GM21423 (cell line): Measurements from ENCODE around the gene TSKS.

Source experiments
- ATAC-seq: cut with Tn5 transposase; IDR thresholded peaks from one replicate; pipeline ENCODE4 v1.9.1; 2021; ENCODE audit warnings: mild to moderate bottlenecking, moderate library complexity; ENCODE audit not compliant: unreplicated experiment

Gene TSKS

DNA sequence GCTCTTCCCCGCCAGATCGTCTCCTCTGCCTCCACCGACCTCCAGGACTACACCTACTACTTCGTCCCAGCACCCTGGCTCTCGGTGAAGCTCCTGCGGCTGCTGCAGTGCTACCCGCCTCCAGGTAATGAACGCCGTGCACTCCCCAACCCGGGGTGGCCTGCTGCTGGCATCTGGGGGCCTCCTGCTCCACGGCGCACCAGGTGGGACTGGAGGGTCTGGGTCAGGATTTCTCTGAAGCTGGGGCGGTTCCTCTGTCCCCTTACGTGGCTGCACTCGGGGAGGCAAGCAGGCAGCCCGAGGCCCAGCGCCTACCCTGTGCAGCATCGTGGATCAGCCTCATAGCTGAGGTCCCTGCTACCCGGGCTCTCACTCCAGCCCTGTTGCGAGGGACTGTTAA, 32.5 kb upstream of the TSKS start:
- no peak for ATAC-seq

DNA sequence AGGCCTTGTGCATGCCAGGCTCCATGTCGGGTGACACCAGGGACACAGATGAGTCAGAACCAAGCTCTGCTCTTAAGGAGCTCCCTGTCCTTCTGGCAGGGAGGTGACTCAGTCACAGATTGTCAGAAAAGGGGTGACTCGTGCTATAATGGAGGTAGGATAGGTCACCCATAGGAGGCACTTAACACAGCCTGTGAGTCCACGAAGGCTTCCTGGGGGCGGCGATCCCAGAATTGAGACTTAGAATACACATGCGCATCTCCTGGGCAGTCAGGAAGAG, 30.4 kb upstream of the TSKS start:
- no peak for ATAC-seq

DNA sequence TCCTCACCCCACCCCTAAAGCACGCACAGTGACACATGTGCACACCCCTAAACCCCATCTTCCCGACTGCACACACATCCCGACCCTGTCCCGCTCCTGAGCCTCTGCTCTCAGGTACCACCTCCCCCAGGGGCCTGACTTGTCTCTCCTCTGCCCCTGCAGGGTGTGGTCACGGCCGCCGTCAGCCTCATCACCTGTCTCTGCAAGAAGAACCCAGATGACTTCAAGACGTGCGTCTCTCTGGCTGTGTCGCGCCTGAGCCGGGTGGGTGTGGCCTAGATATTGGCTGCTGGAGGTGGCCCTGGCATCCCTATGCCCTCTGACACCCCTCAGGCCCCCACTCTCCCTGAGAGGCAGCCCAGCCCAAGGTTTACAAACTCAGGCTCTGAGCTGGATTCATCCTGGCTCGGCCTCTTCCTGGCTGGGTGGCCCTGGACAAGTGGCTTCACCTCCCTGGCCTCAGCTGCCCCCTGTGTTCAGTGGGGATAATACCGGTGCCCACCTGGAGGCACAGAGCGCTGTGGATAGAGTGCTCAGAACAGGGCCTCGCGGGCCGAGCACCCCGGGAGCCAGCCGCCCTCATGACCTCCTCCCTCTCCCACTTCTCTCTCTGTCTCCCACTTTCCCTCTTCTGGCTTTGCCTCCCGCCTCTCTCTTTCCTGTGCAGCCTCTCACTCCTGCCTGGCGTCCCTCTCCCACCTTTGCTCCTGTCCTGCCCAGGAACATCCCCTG, 29.9 kb upstream of the TSKS start:
- no peak for ATAC-seq

DNA sequence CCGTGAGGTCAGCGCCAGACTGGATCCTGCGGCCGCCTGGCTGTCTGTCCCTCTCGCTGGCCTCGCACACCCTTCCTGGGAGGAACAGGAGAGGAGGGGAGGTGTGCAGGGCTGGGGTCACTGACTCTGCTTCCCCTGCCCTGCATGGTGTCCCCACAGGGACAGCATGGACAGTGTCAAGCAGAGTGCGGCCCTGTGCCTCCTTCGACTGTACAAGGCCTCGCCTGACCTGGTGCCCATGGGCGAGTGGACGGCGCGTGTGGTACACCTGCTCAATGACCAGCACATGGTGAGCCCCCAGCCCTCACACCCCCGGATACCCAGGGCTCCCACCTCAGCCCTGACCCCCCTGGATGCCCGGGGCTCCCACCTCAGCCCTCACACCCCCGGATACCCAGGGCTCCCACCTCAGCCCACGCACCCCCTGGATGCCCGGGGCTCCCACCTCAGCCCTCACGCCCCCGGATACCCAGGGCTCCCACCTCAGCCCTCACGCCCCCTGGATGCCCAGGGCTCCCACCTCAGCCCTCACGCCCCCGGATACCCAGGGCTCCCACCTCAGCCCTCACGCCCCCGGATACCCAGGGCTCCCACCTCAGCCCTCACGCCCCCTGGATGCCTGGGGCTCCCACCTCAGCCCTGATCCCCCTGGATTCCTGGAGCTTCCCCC, 28.8 kb upstream of the TSKS start:
- ATAC-seq, result no peak

DNA sequence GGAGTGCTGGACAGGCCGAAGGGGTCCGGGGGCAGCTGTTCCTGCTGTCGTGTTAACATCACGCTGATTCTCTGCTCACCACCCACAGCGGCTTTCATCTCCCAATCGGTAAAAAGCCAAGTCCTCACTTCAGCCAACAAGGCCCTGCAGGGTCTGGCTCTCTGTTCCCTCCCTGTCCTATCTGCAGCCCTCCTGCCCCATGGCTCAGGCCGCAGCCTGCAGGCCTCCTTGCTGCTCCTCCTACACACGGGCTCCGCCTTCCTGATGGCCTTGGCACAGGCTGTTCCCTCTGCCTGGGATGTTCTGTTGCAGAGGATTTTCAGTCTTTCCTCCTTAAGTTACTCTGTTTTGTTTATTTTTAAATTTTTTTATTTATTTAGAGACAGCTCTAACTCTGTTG, 27.8 kb upstream of the TSKS start:
- no peak for ATAC-seq

DNA sequence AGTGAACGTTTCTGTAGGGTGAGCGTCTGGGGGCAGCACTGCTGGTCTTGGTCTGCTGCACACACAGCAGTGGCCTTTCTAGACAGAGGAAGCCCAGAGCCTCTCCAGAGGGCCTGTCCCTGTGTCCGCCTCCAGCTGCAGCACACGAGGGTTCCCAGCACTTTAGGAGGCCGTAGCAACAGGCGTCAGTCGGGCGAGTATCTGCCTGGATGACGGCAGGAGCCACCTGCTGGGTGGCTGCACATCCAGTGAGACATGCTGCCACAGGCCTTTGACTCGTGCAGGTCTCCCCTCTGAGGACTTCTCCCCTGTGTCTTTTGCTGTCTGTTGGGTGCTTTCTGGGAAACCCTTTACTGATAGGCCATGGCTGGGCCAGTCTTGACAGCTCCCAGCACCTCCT, 25.8 kb upstream of the TSKS start:
- ATAC-seq, result no peak

DNA sequence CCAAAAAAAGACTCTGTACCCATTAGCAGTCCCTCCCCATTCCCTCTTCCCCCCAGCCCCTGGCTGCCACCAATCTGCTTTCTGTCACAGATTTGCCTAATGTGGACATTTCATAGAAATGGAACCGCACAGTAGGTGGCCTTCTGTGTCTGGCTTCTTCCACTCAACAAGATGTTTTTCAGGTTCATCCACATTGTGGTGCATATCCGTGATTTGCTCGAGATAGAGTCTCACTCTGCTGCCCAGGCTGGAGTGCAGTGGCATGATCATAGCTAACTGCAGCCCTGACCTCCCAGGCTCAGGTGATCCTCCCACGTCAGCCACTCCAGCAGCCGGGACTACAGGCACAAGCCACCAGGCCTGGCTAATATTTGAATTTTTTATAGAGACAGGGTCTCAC, 24.6 kb upstream of the TSKS start:
- no peak for ATAC-seq

DNA sequence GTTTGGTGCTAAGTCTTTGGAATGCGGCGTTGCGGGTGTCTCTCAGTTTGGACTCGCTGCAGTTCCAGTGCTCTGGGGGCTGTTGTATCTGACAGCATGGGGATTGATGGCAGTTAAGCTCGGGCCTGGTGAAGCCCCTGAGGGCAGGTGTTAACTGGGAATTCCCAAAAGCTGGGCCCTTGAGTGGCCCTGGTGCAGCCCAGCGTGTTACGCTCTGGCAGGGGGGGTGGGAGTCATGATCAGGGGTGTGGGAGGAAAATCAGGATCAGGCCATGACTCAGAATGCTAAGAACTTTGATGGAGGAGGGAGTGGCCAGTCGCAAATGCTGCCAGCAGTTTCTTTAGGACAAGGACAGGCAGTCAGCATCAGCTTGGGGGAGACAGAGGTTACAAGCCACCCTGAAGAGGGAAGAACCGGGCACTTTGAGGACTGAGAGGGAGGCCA, 23.3 kb upstream of the TSKS start:
- no peak for ATAC-seq

DNA sequence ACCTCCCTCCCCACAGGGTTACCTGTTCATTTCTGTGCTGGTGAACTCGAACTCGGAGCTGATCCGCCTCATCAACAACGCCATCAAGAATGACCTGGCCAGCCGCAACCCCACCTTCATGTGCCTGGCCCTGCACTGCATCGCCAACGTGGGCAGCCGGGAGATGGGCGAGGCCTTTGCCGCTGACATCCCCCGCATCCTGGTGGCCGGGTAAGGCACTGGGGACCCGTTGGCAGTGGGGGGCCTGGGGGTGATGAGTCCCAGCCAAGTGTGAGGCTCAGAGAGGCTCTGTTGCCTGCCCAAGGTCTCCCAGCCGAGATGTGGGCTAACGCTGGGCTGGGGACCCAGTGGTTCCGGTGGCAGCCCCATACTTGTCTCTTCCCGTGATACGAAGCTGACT, 19.4 kb upstream of the TSKS start:
- no peak for ATAC-seq

DNA sequence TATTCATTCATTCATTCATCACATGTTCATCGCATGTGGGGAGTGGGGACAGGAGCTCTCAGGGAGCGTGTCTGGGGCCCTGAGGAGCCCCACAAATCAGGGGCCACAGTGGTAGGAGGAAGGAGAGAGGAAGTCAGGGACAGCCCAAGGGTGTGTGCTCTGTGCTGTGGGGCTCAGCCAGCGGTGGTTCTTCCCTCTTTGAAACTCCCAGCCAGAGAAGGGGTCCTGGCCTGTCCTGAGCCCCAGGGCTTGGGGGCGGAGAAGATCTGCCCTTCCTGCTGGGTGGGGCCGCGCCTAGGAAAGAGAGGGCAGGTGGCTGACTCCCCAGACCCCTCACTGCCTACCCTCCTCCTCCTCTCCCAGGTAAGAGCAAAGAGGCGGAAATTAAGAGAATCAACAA, 18.3 kb upstream of the TSKS start:
- no peak for ATAC-seq

DNA sequence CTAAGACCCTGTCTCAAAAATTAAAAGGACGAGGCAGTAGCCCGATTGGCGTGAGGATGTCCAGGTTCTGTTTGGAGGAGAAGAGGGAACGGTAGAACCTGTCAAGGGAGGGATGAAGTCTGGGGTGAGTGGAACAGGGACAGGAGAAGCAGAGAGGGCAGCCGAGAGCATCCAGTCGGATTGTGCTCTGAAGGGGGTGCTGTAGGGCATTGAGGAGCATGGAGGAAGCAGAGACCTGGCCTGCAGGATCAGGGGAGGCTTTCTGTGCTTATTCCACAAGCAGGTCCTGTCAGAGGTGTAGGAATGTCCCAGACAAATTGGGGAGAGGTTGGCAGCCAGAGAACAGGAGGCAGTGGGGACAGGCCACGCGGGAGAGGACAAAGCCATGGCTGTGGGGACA, 17.8 kb upstream of the TSKS start:
- no peak for ATAC-seq

DNA sequence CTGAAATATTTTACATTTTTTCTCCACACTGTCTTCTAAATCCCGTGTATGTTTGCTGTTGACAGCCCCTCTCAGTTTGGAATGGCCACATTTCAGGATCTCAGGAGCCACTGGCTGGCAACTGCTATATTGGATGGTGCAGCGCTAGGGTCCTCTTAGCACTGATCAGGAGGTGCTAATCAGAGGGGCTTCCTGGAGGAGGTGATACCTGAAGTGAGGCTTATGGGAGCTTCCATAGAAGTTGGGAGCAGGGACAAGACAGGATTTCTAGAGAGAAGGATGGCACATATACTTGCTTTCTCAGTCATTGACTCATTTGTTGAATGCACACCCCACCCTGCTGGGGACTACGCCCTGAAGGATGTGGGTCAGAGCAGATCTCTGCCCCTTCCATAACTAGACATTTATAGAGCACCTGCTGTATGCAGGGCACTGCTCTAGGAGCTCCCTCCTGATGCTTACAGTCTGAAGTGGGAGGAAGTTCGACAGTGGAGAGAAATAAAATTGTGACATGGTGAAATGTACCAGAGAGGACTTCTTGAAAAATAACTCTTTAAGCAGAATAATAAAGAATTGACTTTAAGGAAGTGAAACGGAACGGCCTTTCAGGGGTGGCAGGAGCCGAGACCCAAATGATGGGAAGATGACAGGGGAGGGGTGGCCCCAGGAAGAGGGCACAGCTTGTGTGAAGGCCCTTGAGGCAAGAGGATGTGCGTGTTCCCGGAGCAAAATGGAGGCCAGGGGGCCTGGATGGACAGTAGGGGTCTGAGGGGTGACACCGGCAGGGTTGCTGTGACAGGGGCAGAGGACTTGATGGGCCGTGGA, 16.8 kb upstream of the TSKS start:
- ATAC-seq, result no peak

DNA sequence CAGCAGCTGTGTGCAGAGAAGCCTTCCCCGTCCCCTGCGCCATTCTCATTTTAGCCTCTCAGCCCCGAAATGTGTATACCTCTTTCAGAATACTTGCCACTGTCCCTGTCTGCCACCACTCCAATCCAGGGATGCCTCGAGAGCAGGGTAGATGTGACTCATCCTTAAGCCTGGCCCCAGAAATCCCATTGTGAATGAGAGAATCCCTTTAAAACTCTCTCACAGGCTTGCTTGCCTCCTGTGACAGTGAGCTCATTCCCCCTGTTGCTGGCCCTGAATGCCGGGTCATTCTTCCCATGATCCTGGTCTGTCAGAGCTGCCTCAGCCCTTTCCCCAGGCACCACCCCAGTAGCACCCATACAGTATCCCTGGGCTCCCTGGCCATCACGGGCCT, 13.3 kb upstream of the TSKS start:
- no peak for ATAC-seq

DNA sequence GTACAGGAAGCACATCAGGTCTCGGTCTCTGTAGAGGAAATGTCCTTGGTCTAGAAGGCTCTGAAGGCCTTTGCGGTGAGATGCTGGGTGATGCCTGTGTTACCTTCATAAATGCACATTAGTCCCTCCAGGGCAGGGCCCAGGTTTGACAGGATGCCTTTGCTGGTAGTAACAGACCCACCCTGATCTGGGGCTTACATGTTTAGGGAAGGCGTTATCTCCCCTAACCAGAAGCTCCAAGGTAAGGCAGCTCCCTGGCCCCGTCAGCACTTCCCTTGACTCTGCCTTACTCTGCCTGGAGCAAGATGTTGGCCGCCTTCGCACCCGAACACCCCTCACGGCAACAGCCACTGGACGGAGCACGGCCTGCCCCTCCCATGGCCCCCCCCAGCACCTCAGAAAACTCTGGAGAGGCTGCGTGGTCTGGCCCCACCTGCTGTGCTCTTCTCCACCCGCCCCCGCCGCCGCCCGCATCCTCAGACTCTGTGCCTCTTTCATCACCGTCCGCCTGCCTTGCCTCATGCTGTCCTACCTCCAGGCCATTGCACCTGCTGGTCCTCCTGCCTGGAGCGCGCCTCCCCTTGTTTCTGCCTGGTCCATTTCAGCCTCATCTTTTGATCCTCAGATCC, 12.8 kb upstream of the TSKS start:
- ATAC-seq, result no peak

DNA sequence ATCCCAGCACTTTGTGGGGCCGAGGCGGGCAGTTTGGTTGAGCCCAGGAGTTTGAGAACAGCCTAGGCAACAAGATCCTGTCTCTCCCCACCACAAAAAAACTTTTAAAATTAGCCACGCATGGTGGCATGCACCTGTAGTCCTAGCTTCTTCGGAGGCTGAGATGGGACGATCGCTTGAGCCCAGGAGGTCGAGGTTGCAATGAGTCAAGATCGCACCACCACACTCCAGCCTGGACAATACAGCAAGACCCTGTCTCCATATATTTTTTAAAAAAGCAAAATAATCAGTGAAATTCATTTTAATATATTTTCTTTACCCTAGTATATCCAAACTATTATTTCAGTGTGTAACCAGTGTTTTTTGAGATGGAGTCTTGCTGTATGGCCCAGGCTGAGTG, 11.9 kb upstream of the TSKS start:
- no peak for ATAC-seq

DNA sequence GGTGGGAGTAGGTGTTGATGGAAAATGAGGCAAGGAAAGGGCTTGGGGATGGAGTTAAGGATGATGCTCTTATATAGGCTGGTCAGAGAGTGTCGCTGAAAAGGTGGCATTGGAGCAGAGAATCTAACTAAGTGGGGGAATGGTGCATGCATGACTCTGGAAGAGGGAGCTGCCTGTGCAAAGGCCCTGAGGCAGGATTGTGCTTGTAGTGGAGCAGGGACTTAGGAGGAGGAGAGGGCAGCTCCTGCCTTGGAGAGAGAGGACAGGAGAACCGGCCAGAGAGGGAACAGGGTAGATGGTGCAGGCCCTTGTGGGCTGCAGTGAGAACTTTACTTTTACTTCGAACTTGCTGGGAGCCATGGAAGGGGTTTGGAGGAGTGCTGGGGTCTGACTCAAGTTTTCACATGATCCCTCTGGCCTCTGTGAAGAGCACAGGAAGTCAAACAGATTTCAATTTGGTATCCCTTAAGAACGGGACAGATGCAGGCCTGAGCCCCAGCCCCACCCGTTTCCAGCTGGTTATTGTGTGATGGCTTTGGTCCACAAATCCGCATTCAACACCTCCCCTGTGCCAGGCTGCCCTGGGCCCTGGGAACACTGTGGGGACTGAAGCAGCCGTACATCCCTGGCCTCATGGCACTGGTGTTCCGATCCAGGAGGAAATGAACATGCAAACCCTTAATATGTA, 10.7 kb upstream of the TSKS start:
- ATAC-seq, result no peak

DNA sequence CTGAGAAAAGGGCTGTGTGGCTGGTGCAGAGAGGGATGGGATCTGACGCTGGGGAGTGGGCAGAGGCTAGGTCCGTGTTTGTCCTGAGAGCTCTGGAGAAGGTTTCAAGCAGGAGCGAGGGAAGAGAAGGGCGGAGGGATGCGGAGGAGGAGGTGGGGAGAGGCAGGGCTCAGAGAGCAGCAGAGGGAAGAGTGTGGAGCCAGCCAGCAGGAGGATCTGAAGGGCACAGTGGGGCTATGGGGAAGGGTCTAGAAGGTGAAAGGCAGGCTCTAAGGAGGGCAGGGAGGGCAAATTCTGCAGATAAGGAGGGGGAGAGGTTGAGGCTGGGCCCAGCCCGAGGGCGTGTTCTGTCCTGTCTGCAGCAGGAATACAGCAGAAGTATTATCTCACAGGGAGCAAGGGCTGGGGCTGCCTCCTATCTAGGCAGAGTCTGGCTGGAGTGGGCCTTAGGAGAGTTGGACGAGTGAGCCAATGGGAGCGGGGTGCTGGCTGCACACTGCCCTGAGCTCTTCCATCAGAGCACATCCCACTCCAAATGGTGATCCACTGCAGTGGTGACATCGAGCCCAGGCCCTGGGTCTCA, 9.8 kb upstream of the TSKS start:
- no peak for ATAC-seq

DNA sequence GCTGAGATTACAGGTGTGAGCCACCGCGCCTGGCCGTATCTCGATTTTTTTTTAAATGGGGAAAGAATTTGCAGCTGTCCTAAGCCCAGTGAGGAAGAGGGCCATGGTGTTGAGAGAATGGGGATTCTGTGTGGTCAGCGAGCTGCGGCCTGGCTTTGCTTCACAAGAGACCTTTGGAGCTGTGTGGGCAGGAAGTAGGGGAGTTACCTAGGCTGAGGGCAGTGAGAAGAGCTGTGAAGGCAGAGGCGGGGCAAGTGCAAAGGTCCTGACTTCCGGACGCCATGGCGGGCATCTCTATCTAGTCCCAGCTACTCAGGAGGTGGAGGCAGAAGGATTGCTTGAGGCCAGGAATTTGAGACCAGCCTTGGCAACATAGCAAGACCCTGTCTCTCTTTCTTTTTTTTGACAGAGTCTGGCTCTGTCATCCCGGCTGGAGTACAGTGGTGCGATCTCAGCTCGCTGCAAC, 8.6 kb upstream of the TSKS start:
- no peak for ATAC-seq

DNA sequence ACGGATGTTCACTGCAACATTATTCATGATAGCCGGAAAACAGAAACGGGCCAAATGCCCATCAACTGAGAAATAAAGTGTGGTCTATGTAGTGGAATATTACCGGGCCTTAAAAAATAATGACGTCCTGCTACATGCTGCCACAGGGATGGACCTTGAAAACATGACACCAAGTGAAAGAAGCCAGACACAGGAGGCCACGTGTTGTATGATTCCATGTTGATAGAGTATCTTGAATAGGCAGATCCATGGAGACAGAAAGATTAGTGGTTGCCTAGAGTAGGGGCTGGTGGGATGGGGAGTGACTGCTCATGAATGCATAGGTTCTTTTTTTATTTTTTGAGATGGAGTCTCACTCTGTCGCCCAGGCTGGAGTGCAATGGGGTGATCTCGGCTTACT, 7.4 kb upstream of the TSKS start:
- ATAC-seq, result no peak

DNA sequence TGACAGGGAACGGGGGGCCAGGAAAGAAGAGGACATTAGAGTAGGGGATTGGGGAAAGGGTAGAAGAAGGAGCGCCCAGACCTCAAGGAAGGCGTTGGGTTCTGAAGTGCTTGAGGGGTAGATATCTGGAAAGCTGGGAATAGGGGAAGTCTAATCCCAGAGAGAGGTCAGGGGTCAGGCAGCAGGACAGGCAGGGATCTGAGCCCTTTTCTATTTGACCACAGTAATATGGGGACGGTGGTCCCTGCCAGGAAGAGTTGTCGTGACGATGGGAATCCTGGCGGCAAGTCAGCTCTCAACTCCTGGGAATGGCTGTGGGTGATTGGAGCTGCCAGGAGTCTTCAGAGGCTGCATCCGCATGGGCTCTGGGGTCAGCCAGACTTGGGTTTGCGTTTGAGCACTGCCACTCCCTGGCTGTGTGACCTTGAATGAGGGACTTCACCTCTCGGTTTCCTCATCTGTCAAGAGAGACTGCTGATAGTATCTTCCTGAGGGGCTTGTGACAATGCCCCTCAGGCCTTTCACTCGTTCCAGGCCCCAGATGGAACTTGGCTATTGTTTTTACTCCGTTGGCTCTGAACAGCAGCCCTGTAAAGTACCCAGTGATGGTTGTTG, 5.0 kb upstream of the TSKS start:
- ATAC-seq, result no peak
